ENCODE measurements around the gene IRAK2.

Gene IRAK2

GRCh38 chr3:10189557-10190354 lies 25.0 kb downstream of the IRAK2 start:
- no peak overlapping the region for H3K4me3 ChIP-seq (ENCODE audit: low read depth, low read length)
- TF ChIP-seq, protein P1, sequence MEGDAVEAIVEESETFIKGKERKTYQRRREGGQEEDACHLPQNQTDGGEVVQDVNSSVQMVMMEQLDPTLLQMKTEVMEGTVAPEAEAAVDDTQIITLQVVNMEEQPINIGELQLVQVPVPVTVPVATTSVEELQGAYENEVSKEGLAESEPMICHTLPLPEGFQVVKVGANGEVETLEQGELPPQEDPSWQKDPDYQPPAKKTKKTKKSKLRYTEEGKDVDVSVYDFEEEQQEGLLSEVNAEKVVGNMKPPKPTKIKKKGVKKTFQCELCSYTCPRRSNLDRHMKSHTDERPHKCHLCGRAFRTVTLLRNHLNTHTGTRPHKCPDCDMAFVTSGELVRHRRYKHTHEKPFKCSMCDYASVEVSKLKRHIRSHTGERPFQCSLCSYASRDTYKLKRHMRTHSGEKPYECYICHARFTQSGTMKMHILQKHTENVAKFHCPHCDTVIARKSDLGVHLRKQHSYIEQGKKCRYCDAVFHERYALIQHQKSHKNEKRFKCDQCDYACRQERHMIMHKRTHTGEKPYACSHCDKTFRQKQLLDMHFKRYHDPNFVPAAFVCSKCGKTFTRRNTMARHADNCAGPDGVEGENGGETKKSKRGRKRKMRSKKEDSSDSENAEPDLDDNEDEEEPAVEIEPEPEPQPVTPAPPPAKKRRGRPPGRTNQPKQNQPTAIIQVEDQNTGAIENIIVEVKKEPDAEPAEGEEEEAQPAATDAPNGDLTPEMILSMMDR (IDR thresholded peaks at IDR 0.05; ENCODE audit: low read depth, low read length, missing control alignments), result no peak
- no peak for DNase-seq (ENCODE audit: low read depth)

DNA sequence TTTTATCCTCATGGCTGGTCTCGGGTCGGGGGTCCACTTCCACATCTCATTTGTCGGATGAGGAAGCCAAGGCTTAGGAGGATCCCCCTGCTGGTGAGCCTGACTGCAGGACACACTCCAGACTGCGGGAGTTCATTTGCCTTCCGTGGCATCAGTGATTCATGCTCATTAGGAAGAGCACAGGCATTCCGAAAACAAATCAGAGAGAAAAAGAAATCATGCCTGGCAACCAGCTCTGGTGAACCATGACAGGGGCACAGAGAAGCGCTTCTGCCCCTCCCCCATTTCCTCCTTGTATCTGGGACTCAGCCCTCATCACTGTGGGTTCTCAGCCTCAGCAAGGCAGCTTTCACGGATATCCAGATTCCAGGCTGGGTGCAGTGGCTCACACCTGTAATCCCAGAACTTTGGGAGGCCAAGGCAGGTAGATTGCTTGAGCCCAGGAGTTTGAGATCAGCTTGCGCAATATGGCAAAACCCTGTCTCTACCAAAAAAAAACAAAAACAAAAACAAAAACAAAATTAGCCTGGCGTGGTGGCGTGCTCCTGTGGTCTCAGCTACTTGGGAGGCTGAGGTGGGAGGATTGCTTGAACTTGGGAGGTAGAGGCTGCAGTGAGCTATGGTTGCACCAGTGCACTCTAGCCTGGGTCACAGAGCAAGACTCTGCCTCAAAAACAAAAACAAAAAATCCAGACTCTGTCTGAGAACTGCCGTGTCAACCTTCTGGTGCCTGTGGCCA lies 28.4 kb downstream of the IRAK2 start:
- DNase-seq (ENCODE audit: low read depth), result no peak
- TF ChIP-seq, protein P1 (IDR thresholded peaks at IDR 0.05; ENCODE audit: low read depth, low read length, missing control alignments), result peak; percentile 67
- H3K4me3 ChIP-seq (ENCODE audit: low read depth, low read length), result no peak overlapping the region

DNA sequence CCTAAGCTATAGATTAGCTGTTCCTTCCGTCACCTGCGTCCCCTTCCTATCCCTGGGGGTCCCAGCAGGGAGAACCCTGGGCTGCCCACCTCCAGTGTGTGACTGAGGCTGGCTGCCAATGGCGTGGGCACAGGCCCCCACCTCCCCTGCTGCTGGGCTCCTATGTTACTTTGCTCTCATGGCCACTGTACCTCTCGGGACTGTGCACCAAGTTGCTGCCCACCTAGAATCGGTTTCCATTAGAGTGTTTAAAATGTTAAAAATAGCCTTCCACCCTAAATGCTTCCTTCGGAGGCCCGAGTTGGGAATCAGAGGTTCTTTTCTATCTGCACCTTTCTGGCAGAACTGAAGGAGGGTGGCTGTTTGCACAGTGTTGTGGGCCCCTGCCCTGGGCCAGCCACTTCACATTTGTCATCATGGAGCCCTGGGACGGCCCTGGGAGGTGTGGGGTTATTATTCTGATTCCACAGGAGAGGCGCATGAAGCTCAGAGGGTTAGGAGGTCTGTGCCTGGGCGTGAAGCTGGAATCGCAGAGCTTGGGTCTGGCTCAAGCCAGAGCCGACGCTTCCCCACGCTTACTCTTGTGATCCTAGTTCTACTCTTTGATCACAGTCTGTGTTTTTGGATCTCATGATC lies 29.1 kb downstream of the IRAK2 start:
- no peak overlapping the region for H3K4me3 ChIP-seq (ENCODE audit: low read depth, low read length)
- TF ChIP-seq, protein P1 (IDR thresholded peaks at IDR 0.05; ENCODE audit: low read depth, low read length, missing control alignments), result no peak
- no peak for DNase-seq (ENCODE audit: low read depth)

DNA sequence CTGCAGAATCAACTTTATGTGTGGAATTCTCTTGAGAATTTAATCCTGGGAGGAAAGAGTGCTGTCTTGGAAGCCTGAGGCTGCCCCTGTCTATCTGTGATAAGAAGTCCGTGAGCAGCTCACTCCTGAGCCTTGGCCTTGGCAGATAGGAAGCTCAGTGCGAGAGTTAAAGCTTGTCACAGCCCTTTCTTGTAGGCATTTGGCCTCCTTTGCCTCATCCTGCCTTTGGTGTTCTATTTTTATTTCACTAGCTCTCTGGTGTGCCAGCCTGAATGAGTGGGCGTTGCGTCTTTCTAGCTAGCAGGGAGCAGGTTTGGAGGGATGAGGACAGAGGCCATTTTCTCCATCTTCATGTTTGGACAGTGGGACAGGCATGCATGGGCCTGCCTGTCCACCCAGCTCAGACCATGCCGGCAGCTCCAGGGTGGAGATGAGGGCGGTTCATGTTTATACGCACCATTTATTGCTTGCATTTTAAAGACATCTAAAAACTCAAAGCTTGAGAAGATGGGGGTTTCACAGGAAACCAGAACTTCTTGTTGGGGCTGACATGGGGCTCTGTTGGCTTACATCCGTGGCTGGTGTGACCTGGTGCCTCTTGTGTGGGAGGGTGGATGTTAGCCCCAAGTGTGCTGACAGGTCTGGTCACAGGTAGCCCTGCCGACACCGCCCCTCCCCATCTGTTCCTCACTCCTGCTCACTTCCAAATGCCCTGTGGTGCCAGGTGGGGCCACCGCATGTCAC lies 29.8 kb downstream of the IRAK2 start:
- H3K4me3 ChIP-seq (ENCODE audit: low read depth, low read length), result no peak overlapping the region
- DNase-seq (ENCODE audit: low read depth), result peak; percentile 60

DNA sequence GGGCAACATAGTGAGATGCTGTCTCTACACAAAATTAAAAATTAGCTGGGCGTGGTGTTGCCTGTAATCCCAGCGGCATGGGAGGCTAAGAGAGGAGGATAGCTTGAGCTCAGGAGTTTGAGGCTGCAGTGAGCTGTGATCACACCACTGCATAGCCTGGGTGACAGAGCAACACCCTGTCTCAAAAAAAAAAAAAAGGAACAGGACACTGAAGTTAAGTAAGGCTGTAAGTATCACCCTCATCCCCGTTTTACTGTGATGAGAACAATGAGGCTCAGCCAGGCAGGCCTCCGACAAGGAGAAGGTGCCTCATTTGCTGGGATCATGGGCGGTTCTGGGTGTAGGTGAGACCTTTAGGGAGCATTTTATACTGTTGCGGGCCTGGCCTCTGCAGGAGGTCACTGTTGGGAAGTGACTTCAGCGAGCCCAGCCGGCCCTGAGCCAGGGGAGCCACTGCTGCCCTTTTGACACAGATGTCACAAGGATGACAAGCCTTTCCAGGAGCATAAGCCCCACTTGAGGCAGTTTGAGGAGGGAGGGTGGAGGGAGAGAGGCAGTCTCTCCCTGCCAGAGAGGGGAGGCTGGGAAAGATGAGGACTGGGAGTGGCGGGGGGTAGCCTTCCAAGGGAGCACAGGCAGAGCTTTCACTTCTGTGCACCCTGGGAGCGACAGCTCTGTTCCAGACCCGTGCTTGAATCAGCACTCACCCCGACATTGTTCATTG lies 30.8 kb downstream of the IRAK2 start:
- H3K4me3 ChIP-seq (ENCODE audit: low read depth, low read length), result no peak overlapping the region
- TF ChIP-seq, protein P1 (IDR thresholded peaks at IDR 0.05; ENCODE audit: low read depth, low read length, missing control alignments), result no peak
- DNase-seq (ENCODE audit: low read depth), result no peak

More for the DNA sequence above, 29.8 kb downstream of the IRAK2 start:
- TF ChIP-seq, protein P1 (IDR thresholded peaks at IDR 0.05; ENCODE audit: low read depth, low read length, missing control alignments), result no peak

Data from GM12864 (cell line).